ENCODE results near the gene WDFY3.

Gene WDFY3

GRCh38 chr4:84730375-84730774 is 236.1 kb downstream of the WDFY3 start:
- no peaks in the 10 kb centered on the region for H3K4me1 ChIP-seq (ENCODE audit: insufficient read depth, low read length)
- H3K36me3 ChIP-seq (ENCODE audit: insufficient read depth, low read depth, low read length), result peaks cover 42% of the 10 kb centered on the region

GRCh38 chr4:84727491-84727890 is 239.0 kb downstream of the WDFY3 start:
- Histone ChIP-seq H3K9me3 (ENCODE audit: insufficient read depth, low read depth, low read length) (no peaks in the 10 kb centered on the region), H3K9ac (ENCODE audit: low read depth, low read length) (no peak overlapping the region), H3K27me3 (ENCODE audit: insufficient read depth, low read length) (no peaks in the 10 kb centered on the region), H3K27ac (ENCODE audit: low read length) (no peak overlapping the region), H3K4me3 (ENCODE audit: low read length) (no peak overlapping the region), H3K36me3 (ENCODE audit: insufficient read depth, low read depth, low read length) (peaks cover 33% of the 10 kb centered on the region), H3K4me1 (ENCODE audit: insufficient read depth, low read length) (no peaks in the 10 kb centered on the region)

More at GRCh38 chr4:84730375-84730774, 236.1 kb downstream of the WDFY3 start:
- Histone ChIP-seq H3K9ac (ENCODE audit: low read depth, low read length) (no peak overlapping the region), H3K27ac (ENCODE audit: low read length) (no peak overlapping the region), H3K9me3 (ENCODE audit: insufficient read depth, low read depth, low read length) (no peaks in the 10 kb centered on the region), H3K27me3 (ENCODE audit: insufficient read depth, low read length) (no peaks in the 10 kb centered on the region), H3K4me3 (ENCODE audit: low read length) (no peak overlapping the region)

GRCh38 chr4:84726356-84726755 is 240.1 kb downstream of the WDFY3 start:
- Histone ChIP-seq H3K4me1 (ENCODE audit: insufficient read depth, low read length) (no peaks in the 10 kb centered on the region), H3K27me3 (ENCODE audit: insufficient read depth, low read length) (no peaks in the 10 kb centered on the region), H3K4me3 (ENCODE audit: low read length) (no peak overlapping the region)

GRCh38 chr4:84722720-84723119 is 243.8 kb downstream of the WDFY3 start:
- Histone ChIP-seq H3K4me1 (ENCODE audit: insufficient read depth, low read length) (no peaks in the 10 kb centered on the region), H3K27me3 (ENCODE audit: insufficient read depth, low read length) (no peaks in the 10 kb centered on the region), H3K9me3 (ENCODE audit: insufficient read depth, low read depth, low read length) (no peaks in the 10 kb centered on the region), H3K4me3 (ENCODE audit: low read length) (no peak overlapping the region), H3K36me3 (ENCODE audit: insufficient read depth, low read depth, low read length) (peaks cover 57% of the 10 kb centered on the region), H3K9ac (ENCODE audit: low read depth, low read length) (no peak overlapping the region), H3K27ac (ENCODE audit: low read length) (no peak overlapping the region)

More at GRCh38 chr4:84726356-84726755, 240.1 kb downstream of the WDFY3 start:
- no peak overlapping the region for H3K9ac ChIP-seq (ENCODE audit: low read depth, low read length)
- H3K9me3 ChIP-seq (ENCODE audit: insufficient read depth, low read depth, low read length), result no peaks in the 10 kb centered on the region
- peaks cover 33% of the 10 kb centered on the region for H3K36me3 ChIP-seq (ENCODE audit: insufficient read depth, low read depth, low read length)
- H3K27ac ChIP-seq (ENCODE audit: low read length), result no peak overlapping the region

- H3K4me3 ChIP-seq (ENCODE audit: low read length), result no peak overlapping the region
- H3K27ac ChIP-seq (ENCODE audit: low read length), result no peak overlapping the region
- H3K36me3 ChIP-seq (ENCODE audit: insufficient read depth, low read depth, low read length), result peaks cover 69% of the 10 kb centered on the region
- H3K9ac ChIP-seq (ENCODE audit: low read depth, low read length), result no peak overlapping the region
- H3K27me3 ChIP-seq (ENCODE audit: insufficient read depth, low read length), result no peaks in the 10 kb centered on the region
- no peaks in the 10 kb centered on the region for H3K9me3 ChIP-seq (ENCODE audit: insufficient read depth, low read depth, low read length)
- H3K4me1 ChIP-seq (ENCODE audit: insufficient read depth, low read length), result no peaks in the 10 kb centered on the region
Measured at GRCh38 chr4:84719115-84719514, 247.4 kb downstream of the WDFY3 start.

- H3K4me3 ChIP-seq (ENCODE audit: low read length), result no peak overlapping the region
- H3K9ac ChIP-seq (ENCODE audit: low read depth, low read length), result no peak overlapping the region
- no peaks in the 10 kb centered on the region for H3K4me1 ChIP-seq (ENCODE audit: insufficient read depth, low read length)
- H3K36me3 ChIP-seq (ENCODE audit: insufficient read depth, low read depth, low read length), result peaks cover 65% of the 10 kb centered on the region
- no peak overlapping the region for H3K27ac ChIP-seq (ENCODE audit: low read length)
- H3K9me3 ChIP-seq (ENCODE audit: insufficient read depth, low read depth, low read length), result no peaks in the 10 kb centered on the region
- no peaks in the 10 kb centered on the region for H3K27me3 ChIP-seq (ENCODE audit: insufficient read depth, low read length)
Measured at GRCh38 chr4:84718699-84719098, 247.8 kb downstream of the WDFY3 start.

GRCh38 chr4:84710548-84710947 is 255.9 kb downstream of the WDFY3 start:
- H3K9me3 ChIP-seq (ENCODE audit: insufficient read depth, low read depth, low read length), result no peaks in the 10 kb centered on the region
- no peak overlapping the region for H3K9ac ChIP-seq (ENCODE audit: low read depth, low read length)
- no peak overlapping the region for H3K27ac ChIP-seq (ENCODE audit: low read length)
- H3K4me1 ChIP-seq (ENCODE audit: insufficient read depth, low read length), result no peaks in the 10 kb centered on the region
- no peaks in the 10 kb centered on the region for H3K27me3 ChIP-seq (ENCODE audit: insufficient read depth, low read length)
- H3K4me3 ChIP-seq (ENCODE audit: low read length), result no peak overlapping the region
- peaks cover 79% of the 10 kb centered on the region for H3K36me3 ChIP-seq (ENCODE audit: insufficient read depth, low read depth, low read length)

- Histone ChIP-seq H3K4me3 (ENCODE audit: low read length) (no peak overlapping the region), H3K4me1 (ENCODE audit: insufficient read depth, low read length) (no peaks in the 10 kb centered on the region), H3K9ac (ENCODE audit: low read depth, low read length) (no peak overlapping the region), H3K27me3 (ENCODE audit: insufficient read depth, low read length) (no peaks in the 10 kb centered on the region), H3K9me3 (ENCODE audit: insufficient read depth, low read depth, low read length) (no peaks in the 10 kb centered on the region), H3K36me3 (ENCODE audit: insufficient read depth, low read depth, low read length) (peaks cover 91% of the 10 kb centered on the region), H3K27ac (ENCODE audit: low read length) (no peak overlapping the region)
Measured at GRCh38 chr4:84708406-84709135, 257.9 kb downstream of the WDFY3 start.

- Histone ChIP-seq H3K9me3 (ENCODE audit: insufficient read depth, low read depth, low read length) (no peaks in the 10 kb centered on the region), H3K4me3 (ENCODE audit: low read length) (no peak overlapping the region), H3K4me1 (ENCODE audit: insufficient read depth, low read length) (no peaks in the 10 kb centered on the region), H3K27me3 (ENCODE audit: insufficient read depth, low read length) (no peaks in the 10 kb centered on the region), H3K9ac (ENCODE audit: low read depth, low read length) (no peak overlapping the region), H3K36me3 (ENCODE audit: insufficient read depth, low read depth, low read length) (peaks cover 94% of the 10 kb centered on the region), H3K27ac (ENCODE audit: low read length) (no peak overlapping the region)
Measured at GRCh38 chr4:84706286-84706685, 260.2 kb downstream of the WDFY3 start.

GRCh38 chr4:84699001-84699671 is 267.4 kb downstream of the WDFY3 start:
- Histone ChIP-seq H3K4me1 (ENCODE audit: insufficient read depth, low read length) (no peaks in the 10 kb centered on the region), H3K9ac (ENCODE audit: low read depth, low read length) (no peak overlapping the region), H3K27me3 (ENCODE audit: insufficient read depth, low read length) (no peaks in the 10 kb centered on the region), H3K9me3 (ENCODE audit: insufficient read depth, low read depth, low read length) (no peaks in the 10 kb centered on the region), H3K27ac (ENCODE audit: low read length) (no peak overlapping the region), H3K4me3 (ENCODE audit: low read length) (no peak overlapping the region), H3K36me3 (ENCODE audit: insufficient read depth, low read depth, low read length) (peaks cover 83% of the 10 kb centered on the region)

GRCh38 chr4:84697615-84698201 is 268.8 kb downstream of the WDFY3 start:
- Histone ChIP-seq H3K9ac (ENCODE audit: low read depth, low read length) (no peak overlapping the region), H3K27me3 (ENCODE audit: insufficient read depth, low read length) (no peaks in the 10 kb centered on the region), H3K4me3 (ENCODE audit: low read length) (no peak overlapping the region), H3K36me3 (ENCODE audit: insufficient read depth, low read depth, low read length) (peaks cover 83% of the 10 kb centered on the region), H3K4me1 (ENCODE audit: insufficient read depth, low read length) (no peaks in the 10 kb centered on the region), H3K27ac (ENCODE audit: low read length) (no peak overlapping the region), H3K9me3 (ENCODE audit: insufficient read depth, low read depth, low read length) (no peaks in the 10 kb centered on the region)

- Histone ChIP-seq H3K9me3 (ENCODE audit: insufficient read depth, low read depth, low read length) (no peaks in the 10 kb centered on the region), H3K36me3 (ENCODE audit: insufficient read depth, low read depth, low read length) (peaks cover 84% of the 10 kb centered on the region)
Measured at GRCh38 chr4:84697159-84697558, 269.3 kb downstream of the WDFY3 start.

More at GRCh38 chr4:84697159-84697558, 269.3 kb downstream of the WDFY3 start:
- no peak overlapping the region for H3K27ac ChIP-seq (ENCODE audit: low read length)
- no peak overlapping the region for H3K4me3 ChIP-seq (ENCODE audit: low read length)
- no peak overlapping the region for H3K9ac ChIP-seq (ENCODE audit: low read depth, low read length)
- H3K27me3 ChIP-seq (ENCODE audit: insufficient read depth, low read length), result no peaks in the 10 kb centered on the region
- no peaks in the 10 kb centered on the region for H3K4me1 ChIP-seq (ENCODE audit: insufficient read depth, low read length)

Data from iPS-20b (cell line).